COLO668 (cell line): Measurements from ENCODE around the gene ASPHD1.
"Not testable (repeated sequence)": the region's sequence is repeated elsewhere in the genome, so short reads cannot be mapped to it uniquely, and the experiment has no call there.

ENCODE experiments used
- DNase-seq: peaks from one replicate; lab custom pipeline; 2025; ENCODE audit not compliant: unreplicated experiment; lab: John Stamatoyannopoulos, UW

ASPHD1 gene

GRCh38 chr16:29900102-29900887, at the start of gene ASPHD1:
ASPHD1 (plus strand) TSS chr16:29900488; CDS start chr16:29900972, 484 bp downstream.
- peak; percentile 88 for DNase-seq

- DNase-seq: no peak
Observed at GRCh38 chr16:29850998-29851397, 49.3 kb upstream of the ASPHD1 start.

GRCh38 chr16:29852654-29853053, 47.6 kb upstream of the ASPHD1 start:
- DNase-seq: no peak

GRCh38 chr16:29854520-29855100, 45.7 kb upstream of the ASPHD1 start:
- no peak for DNase-seq

GRCh38 chr16:29857133-29857760, 43.0 kb upstream of the ASPHD1 start:
- DNase-seq: no peak

- no peak for DNase-seq
Observed at GRCh38 chr16:29858149-29858849, 42.0 kb upstream of the ASPHD1 start.

GRCh38 chr16:29858974-29859373, 41.3 kb upstream of the ASPHD1 start:
- no peak for DNase-seq

GRCh38 chr16:29860218-29860617, 40.1 kb upstream of the ASPHD1 start:
- DNase-seq: no peak

- peak; percentile 40 for DNase-seq
Observed at GRCh38 chr16:29862383-29862883, 37.9 kb upstream of the ASPHD1 start.

- DNase-seq: peak; percentile 94
Observed at GRCh38 chr16:29862884-29863668, 37.2 kb upstream of the ASPHD1 start, which contains the start of gene CDIPT. CDIPT (minus strand) TSS chr16:29863226; CDS start chr16:29862857, 369 bp downstream.

- DNase-seq: no peak
Observed at GRCh38 chr16:29863669-29863984, 36.7 kb upstream of the ASPHD1 start.

- no peak for DNase-seq
Observed at GRCh38 chr16:29864205-29864604, 36.1 kb upstream of the ASPHD1 start.

GRCh38 chr16:29868396-29869009, 31.8 kb upstream of the ASPHD1 start:
- peak; percentile 10 for DNase-seq

- DNase-seq: not testable (repeated sequence)
Observed at GRCh38 chr16:29869067-29869466, 31.2 kb upstream of the ASPHD1 start.

GRCh38 chr16:29871822-29872546, 28.3 kb upstream of the ASPHD1 start:
- DNase-seq: no peak

- DNase-seq: no peak
Observed at GRCh38 chr16:29873319-29873718, 27.0 kb upstream of the ASPHD1 start.

GRCh38 chr16:29875206-29875605, 25.1 kb upstream of the ASPHD1 start:
- DNase-seq: no peak

- no peak for DNase-seq
Observed at GRCh38 chr16:29876217-29876593, 24.1 kb upstream of the ASPHD1 start.

GRCh38 chr16:29876594-29877249, 23.6 kb upstream of the ASPHD1 start:
- no peak for DNase-seq
